ENCODE data around the gene TMEM62.
"Not testable (repeated sequence)": the region's sequence is repeated elsewhere in the genome, so short reads cannot be mapped to it uniquely, and the experiment has no call there.

TMEM62 gene

DNA sequence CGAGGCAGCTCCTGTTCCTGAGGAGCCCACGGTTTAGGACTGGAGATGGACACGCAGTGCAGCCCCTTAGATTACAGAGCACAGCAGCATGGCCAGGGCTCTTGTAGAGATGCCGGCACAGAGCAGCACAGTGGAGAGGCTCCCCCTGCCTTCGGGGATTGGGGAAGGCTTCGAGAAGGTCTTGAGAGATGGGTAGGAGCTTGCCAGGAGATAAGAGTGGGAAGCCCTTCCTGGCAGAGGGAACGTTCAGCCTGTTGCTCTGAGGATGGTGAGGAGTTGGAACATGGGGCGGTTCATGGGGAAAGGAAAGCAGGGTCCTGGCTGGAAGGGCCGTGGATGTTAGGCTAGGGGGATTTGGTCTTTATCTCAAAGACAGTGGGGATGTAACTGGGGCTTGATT is 77.4 kb downstream of the TMEM62 start:
- DNase-seq, result no peak

DNA sequence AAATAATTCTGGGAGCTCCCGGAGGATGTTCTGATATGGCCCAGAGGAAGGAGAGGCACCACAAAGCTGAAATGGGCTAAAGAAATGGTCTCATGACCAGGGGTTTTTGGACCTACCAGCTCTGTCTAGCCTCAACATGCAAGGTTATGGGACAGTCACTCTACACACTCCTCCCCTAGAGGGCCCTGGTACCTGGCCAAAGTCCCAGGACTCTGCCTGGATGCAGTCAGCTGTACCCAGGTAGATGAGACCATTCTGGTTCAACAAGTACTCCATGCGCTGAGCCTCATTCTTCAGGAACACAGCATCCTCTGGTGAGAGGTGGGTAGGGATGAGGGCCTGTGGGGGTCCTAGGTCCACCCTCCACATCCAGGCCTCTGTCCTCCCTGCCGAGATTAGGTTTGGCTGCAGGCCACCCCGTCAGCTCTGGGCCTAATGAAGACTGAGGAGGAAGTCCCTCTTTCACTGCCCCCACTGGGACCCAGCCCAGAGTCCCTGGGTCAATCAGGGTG is 77.9 kb downstream of the TMEM62 start:
- no peak for DNase-seq

DNA sequence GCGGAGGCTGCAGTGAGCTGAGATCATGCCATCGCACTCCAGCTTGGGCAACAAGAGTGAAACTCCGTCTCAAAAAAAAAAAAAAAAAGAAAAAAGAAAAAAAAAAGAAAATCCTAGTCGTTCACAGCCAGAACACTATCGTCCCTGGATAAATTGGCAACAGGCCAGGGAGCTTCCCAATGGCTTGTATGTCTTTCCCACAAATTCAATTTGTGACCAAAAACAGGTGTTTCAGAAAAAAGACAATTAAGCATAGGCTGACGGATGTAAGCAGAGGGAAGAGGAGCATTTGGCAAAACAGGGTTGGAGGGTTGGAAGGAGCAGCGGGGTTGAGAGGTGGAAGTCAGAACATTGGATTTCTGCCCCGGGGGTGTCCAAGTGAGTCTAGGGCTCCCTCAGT is 78.9 kb downstream of the TMEM62 start:
- no peak for DNase-seq

DNA sequence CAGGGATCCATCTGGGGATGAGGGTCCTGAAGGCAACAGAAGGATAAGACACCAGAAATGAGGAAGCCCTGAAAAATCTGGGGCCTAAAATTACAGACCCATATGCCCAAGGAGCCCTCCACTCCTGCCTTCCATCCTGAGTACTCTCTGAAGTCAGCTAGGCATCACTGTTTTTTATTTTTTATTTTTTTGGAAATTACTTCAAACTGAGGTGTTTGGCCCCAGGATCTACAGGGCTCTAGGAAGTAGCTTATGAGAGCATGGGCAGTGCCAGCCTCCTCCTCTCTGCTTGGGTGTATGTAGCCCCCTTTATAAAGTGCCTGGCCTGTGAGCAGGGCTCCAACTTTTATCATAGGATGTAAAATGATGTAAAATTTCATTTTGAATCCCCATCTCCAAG is 79.6 kb downstream of the TMEM62 start:
- DNase-seq, result no peak

DNA sequence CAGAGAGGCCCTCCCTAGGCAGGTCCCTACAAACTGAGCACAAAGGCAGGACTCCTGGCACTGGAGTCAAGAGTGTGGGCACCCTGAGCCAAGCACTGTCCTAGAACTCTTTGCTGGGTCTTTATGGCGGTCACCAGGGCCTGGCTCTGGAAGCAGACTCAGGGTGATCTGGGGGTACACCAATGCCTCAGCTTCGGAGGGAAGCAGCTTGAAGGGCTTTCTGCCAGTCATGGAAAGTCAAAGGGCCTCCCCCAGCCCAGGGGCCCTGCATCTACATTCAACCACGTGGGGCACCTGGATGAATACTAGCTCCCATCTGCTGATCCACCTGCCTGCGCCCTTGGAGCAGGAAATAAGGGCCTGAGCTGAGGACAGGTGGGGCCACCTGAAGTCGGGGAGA is 80.1 kb downstream of the TMEM62 start:
- no peak for DNase-seq

DNA sequence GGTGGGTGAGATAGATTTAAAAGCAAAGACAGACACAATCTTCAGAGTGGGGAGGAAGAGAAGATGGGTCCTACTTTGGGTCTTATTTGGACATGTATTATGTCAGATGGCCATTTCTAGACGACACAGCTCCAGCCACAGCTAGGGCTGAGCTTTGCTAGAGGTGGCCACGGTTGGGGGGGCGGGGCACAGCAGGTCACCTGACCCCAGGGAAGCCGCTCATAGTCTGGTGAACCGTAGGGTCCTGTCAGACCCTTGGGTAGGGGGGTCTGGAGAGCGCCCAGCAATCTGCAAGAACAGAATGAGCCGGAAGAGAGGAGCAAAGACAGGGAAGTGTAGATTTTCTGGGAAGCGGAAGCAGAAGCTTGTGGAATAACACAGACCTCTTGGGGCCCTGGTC is 80.8 kb downstream of the TMEM62 start:
- DNase-seq, result no peak

DNA sequence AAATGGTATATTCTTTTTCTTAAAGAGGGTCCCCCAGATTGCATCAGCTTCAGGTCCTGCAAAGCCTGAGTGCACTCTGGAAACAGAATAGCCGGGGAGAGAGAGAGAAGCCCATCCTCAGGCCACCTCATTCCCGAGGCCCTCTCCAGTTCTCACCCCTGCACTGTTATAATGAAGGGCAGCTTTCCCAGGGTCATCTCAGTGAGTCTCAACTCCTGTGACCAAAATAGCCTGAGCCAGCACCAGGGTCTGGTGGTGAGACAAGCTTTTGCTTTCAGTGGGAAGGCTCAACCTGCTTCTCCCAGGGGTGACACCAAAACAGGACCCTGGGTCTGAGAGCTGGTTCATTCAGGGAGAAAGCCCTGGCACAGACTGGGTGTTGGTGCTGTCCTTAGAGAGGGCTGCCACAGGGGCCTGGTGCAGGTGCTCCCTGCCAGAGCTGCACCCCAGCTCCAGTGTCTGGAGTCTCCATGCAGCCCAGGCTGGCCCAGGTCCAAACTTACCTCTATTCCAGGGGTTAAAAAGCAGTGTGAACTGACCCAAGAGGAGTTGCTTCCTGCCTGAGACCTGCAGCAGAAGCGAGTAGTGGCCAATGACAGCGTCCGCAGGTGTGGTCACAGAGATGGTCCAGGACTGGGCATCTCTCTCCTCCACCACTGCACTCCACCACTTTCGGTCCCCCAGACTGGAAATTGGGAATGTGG is 81.4 kb downstream of the TMEM62 start:
- DNase-seq, result no peak

DNA sequence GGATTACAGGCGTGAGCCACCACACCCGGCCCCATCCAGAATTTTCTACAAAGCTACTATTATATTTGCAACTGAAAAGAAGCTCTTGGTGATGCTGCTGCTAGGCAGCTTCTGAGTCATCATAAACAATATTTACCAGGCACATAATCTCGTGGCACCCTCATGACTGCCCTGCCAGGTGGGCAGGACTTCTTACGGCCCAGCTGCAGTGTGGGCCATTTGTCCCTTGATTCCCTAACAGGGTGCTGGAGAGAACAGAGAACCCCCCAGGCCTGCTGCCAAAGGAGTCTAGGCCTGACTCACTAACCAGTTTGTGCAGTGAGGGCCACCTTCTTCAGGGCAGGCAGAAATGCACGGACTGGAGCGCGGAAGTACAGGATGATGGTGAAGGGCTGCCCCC is 82.6 kb downstream of the TMEM62 start:
- no peak for DNase-seq

DNA sequence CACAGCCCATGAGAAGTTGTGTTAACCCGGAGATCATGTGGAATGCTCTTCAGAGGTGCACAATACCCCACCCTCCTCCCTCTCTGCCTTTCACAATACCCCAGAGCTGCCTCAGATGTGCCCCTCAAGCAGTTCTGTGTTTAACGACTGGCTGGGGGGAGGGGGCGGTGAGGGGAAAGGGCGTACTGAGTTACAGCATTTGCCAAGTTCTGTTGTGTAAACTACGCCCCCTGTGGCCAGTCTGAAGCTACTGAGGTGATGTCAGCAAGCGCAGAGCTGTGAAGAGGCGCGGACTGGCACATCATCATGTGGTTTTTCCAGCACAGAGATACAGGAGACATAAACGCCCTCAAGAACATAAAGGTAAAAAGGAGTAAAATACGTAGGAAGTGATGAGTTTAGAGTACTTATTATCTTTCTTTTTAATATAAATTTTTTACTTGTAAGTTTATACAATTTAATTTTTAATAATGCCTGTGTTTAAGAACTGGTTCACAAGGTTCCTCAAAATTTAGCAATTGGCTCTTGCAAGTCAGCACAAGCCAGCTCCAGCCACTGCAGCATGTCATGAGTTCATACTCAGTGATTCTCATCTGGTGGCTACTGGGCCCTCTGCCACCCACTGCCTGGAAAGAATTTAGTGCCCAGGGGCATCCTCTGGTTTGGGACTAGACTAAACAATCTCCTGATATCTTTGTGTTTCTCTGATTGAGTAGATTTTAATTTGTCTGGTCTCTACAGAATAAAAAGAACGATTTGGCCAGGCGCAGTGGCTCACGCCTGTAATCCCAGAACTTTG is 85.7 kb downstream of the TMEM62 start:
- DNase-seq, result no peak

DNA sequence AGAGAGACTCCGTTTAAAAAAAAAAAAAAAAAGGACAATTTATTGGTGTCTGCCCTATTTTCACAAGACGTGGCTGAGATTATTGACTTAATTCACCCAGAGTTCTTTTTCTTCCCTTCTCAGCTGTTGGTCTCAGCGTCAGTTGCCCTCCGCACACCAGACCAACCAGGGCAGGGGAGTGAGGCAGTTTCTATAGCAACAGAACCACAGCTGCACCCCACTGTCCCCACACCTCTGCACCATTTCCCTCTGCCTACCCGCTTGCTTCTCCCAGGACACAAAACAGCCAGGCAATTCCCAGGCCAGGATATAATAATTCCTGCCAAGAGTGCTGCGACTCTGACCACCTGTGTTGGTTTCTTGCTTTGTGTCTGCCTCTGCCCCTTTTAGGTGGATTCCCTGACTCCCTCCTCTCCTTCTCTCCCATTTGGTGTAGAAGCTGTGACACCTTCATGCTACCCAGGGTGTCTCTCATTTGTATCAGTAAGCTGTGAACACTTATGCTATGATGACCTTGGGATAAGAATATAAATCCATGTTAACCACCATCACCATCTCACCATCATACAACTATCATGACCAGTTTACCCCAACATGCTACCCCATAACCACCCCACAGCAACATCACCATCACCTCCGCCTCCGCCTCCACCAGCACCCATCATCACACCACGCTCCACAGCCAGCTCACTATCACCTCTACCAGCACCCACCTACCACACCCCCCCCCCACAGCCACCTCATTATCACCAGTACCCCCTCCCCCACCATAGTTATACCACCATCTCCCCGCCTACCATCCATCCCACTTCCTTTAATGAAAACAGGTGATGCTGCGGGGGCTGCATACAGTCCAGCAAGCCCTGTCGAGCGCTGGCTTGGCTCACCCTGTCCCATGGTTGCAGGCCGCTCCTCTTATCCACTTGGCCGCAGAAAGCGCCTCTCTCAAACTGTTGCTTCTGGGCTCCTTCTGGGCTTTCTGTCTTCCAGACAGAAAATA is 86.8 kb downstream of the TMEM62 start:
- DNase-seq, result no peak

DNA sequence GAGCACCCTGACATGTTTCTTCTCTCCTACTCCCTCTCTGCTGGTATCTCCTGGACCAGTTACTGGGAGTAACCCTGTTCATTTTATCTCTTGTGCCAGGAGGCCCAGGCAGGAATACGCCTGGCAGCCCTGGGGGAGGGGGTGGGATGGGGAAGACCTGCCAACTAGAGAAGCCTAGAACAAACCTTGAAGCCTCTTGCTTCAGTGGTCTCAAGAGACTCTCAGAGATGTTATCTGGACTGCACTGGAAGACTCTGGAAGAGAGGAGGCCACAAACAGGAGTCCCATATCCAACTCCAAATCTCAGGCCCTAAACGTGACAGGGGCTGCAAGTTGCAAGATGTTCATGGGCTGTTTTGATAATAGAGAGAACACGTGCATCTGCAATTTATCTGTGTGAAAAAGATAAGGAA is 87.6 kb downstream of the TMEM62 start, which contains the start of gene EPB42:
Gene EPB42 (minus strand): TSS at position 28 of the 413 bp plus-strand sequence. CDS start 193 bp downstream, outside the sequence.
- no peak for DNase-seq

DNA sequence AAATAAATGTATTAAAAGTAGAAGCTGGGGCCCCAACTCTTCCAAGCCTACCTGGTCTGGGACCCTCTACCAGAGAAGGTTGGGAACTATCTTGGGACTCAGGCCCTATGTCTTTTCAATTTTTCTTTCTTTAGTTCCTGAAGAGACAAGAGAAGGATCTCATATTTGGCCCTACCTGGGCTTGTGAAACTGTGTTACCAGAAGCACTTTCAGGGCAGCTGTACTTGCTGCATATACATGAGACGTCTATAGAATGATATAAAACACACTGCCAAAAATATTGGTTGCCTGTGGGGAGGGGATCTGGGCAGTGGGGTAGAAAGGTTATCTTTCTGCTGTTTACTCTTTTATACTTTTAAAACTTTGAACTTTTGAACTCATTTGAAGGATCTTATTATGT is 88.0 kb downstream of the TMEM62 start:
- DNase-seq, result no peak

DNA sequence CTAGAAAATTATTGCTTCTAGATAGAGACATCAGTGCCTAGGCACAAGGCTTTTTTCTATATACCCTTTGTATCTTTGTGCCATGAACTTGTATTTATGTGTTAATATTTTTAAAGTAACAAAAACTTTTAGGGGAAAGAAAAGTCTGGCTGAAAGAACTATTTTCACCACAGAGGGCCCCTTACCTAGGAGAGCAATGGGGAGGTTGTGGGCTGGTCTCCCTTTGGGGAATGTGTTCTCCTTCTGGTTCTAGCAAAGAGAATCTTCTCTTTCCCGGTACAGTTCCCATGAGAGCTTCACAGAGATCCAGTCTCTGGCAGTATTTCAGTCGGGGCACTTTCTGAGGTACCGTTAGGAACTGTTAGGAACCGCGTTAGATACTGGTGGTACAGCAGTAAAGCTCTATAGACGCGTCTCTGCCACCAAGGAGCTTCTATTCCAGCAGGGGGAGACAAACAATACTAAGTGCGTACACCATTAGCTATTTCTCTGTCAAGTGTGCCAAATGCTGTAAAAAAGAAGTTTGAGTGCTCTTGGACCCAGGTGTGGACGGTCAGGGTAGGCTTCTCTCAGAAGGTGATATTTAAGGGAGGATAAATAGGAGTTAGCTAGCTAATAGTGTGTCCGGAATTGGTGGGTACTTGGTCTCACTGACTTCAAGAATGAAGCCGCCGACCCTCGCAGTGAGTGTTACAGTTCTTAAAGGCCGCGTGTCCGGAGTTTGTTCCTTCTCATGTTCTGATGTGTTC is 92.0 kb downstream of the TMEM62 start:
- DNase-seq, result no peak

DNA sequence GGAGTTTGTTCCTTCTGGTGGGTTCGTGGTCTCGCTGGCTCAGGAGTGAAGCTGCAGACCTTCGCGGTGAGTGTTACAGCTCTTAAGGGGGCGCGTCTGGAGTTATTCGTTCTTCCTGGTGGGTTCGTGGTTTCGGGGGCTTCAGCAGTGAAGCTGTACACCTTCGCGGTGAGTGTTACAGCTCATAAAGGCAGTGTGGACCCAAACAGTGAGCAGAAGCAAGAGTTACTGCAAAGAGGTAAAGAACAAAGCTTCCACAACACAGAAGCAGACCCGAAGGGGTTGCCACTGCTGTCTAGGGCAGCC is 92.5 kb downstream of the TMEM62 start:
- not testable (repeated sequence) for DNase-seq

DNA sequence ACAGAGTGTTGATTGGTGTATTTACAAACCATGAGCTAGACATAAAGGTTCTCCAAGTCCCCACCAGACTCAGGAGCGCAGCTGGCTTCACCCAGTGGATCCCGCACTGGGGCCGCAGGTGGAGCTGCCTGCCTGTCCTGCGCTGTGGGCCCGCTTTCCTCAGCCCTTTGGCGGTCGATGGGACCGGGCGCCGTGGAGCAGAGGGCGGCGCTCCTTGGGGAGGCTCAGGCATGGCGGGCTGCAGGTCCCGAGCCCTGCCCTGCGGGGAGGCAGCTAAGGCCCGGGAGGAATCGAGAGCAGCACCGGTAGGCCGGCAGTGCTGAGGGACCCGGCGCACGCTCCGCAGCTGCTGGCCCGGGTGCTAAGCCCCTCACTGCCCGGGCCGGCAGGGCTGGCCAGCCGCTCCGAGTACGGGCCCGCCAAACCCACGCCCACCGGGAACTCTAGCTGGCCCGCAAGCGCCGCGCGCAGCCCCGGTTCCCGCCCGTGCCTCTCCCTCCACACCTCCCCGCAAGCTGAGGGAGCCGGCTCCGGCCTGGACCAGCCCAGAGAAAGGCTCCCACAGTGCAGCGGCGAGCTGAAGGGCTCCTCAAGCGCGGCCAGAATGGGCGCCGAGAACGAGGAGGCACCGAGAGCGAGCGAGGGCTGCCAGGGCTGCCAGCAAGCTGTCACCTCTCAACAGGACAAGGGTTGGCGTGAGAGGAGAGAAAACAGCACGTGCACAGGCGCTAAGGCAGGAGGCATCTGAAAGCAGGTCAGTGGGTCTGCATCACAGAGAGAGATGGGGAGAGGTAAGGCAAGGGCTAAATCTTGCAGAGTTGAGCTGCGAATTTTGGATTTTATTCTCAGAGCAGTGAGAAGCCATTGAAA is 93.3 kb downstream of the TMEM62 start:
- DNase-seq, result no peak

DNA sequence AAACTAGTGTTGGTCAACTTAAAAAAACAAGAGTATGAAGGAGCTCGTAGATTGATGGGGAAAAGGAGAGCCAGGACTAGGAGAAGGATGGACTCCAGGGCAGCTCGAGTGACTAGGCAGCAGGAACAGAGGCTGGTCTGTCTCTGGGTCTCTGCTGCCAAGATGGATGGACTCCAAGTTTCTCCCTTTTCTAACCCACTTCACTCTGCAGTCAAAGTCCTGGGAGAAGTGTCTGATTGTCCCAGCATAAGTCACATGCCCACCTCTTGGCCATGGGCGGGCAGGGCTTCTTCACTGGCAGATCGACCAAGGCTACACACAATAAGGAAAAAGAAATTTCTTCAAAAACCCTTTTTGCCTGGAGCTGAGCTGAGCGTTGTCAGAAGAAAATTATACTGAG is 96.6 kb downstream of the TMEM62 start:
- DNase-seq, result no peak

DNA sequence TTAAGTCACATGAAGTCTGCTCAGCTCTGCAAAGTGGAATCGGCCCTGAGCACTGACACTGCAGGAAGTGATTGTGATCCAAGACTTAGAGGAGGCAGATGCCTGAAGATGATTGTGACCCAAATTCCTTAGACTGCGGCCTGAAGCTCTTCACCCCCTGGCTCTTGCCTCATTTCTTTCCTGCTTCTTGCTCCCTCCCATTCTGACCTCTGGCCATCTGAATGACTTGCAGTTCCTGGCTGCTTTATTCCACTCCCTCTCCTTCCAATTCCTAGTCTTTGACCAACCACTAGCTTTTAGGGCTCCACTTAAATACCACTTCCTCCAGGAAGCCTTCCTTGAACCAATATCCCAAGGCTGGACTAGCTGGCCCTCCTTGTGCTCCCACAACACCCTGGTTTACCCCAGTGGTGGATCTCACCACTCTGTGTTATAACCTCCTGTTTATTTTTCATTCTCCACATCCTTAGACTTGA is 97.3 kb downstream of the TMEM62 start:
- no peak for DNase-seq

DNA sequence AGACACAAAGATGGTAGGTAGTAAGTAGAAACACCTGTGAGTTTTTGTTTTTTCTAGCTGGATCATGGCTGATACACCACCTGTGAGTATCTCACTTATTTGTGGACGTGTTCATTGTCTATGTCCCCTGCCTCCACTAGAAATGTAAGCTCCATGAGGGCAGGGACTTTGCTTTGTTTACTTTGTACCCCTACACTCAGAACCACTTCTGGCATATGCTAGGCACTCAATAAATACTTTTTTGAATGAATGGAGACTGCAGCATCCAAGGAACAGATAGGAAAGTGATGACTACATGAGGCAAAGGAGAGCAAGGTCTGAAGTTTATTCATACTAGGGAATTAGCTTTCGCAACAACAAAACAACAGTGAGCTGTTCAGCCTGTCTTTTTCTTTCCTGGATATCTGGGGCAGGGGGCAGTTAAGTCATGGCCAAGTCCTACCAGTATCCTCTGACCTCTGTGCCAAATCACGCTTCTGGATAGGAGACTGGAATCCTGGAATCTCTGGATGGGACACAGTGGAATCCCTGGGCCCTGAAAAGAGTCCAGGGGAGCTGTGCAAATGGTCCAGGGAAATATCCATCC is 99.0 kb downstream of the TMEM62 start:
- DNase-seq, result no peak
